GM12878 (cell line): ENCODE results near the gene IRF2BPL. TPM values are rescaled to one million over a fixed set of nuclear protein-coding genes. Genes with fewer than 3 reads are reported as not detected.

Experiments
- CBX5 ChIP-seq: sonication (generic); IDR thresholded peaks from 2 replicates; pipeline ENCODE4 v1.6.1; 2016; ENCODE audit warnings: low read depth, moderate library complexity, mild to moderate bottlenecking, inconsistent platforms
- IKZF2 ChIP-seq, 2 experiments: fragments of 450-650 bp; IDR thresholded peaks; 2 replicates each; pipeline ENCODE4 v1.6.1; 2017; ENCODE audit warnings: mild to moderate bottlenecking in 2 of 2, moderate library complexity in 2 of 2
- IRF4 ChIP-seq: IDR thresholded peaks from 2 replicates; pipeline ENCODE4 v1.6.1; 2011; ENCODE audit warnings: low read depth, low read length
- NBN ChIP-seq: fragments of 450-650 bp; IDR thresholded peaks from 2 replicates; pipeline ENCODE4 v1.6.1; 2016
- NFIC ChIP-seq: IDR thresholded peaks from 2 replicates; pipeline ENCODE4 v1.6.1; 2012; ENCODE audit warnings: low read depth, mild to moderate bottlenecking, inconsistent platforms, low read length, moderate library complexity
- PBX3 ChIP-seq: IDR thresholded peaks from 2 replicates; pipeline ENCODE4 v1.6.1; 2011; ENCODE audit warnings: mild to moderate bottlenecking, low read depth, low read length, moderate library complexity; ENCODE audit not compliant: insufficient replicate concordance
- PML ChIP-seq: IDR thresholded peaks from 2 replicates; pipeline ENCODE4 v1.6.1; 2012; ENCODE audit warnings: low read length, inconsistent platforms
- RELB ChIP-seq: fragments of 450-650 bp; IDR thresholded peaks from 2 replicates; pipeline ENCODE4 v1.6.1; 2017; ENCODE audit warnings: low read depth, mild to moderate bottlenecking, moderate library complexity
- RUNX3 ChIP-seq: IDR thresholded peaks from 2 replicates; pipeline ENCODE4 v1.6.1; 2012; ENCODE audit warnings: low read length, inconsistent platforms
- SMAD1 ChIP-seq: fragments of 450-650 bp; IDR thresholded peaks from 2 replicates; pipeline ENCODE4 v1.6.1; 2018; ENCODE audit warnings: mild to moderate bottlenecking, low read depth; ENCODE audit not compliant: partially characterized antibody
- SPI1 ChIP-seq: IDR thresholded peaks from 2 replicates; pipeline ENCODE4 v1.6.1; 2011; ENCODE audit warnings: low read depth, mild to moderate bottlenecking, low read length, moderate library complexity, borderline replicate concordance; ENCODE audit not compliant: insufficient read depth
- TARDBP ChIP-seq: IDR thresholded peaks from 2 replicates; pipeline ENCODE4 v1.6.1; 2016; ENCODE audit warnings: borderline replicate concordance
- TCF7 ChIP-seq: IDR thresholded peaks from 2 replicates; pipeline ENCODE4 v1.6.1; 2014; ENCODE audit warnings: antibody characterized with exemption, borderline replicate concordance
- WRNIP1 ChIP-seq: IDR thresholded peaks from 2 replicates; pipeline ENCODE4 v1.6.1; 2011; ENCODE audit warnings: low read depth, low read length, improper control_type of control experiment, borderline replicate concordance
- ZNF384 ChIP-seq: IDR thresholded peaks from 2 replicates; pipeline ENCODE4 v1.6.1; 2012; ENCODE audit warnings: low read depth, mild to moderate bottlenecking, low read length, improper control_type of control experiment, borderline replicate concordance
- polyA plus RNA-seq, 11 experiments: library from polyadenylated mRNA; depleted of rRNA in 4 of 11; unstranded in 6 of 11; stranded (reverse) in 5 of 11; fragments of >200 nt; fragmentation: Nextera tagmentation in 4 of 11; fragmentation: Illumina TruSeq in 1 of 11; extraction: Ambion mirVana in 4 of 11; extraction: Trizol in 1 of 11; gene quantifications; 1 replicate in 1 of 11; 2 replicates in 10 of 11; pipeline versions ENCODE4 v1.2.1 to v1.2.3, GENCODE V29; 2011 to 2016; ENCODE audit warnings: inconsistent platforms in 2 of 11, missing spikeins in 2 of 11, low read depth in 1 of 11
- total RNA-seq, 4 experiments: library from RNA; depleted of rRNA in 3 of 4; stranded (reverse); fragments of >200 nt in 3 of 4; fragmentation: Illumina TruSeq in 1 of 4; extraction: Trizol in 1 of 4; gene quantifications; 2 replicates each; pipeline versions ENCODE4 v1.2.1 to v1.2.3, GENCODE V29; 2013 to 2021
- TF ChIP-seq, protein P1 (sequence below): fragments of 450-650 bp; IDR thresholded peaks from 2 replicates; pipeline ENCODE4 v1.6.1; 2017; ENCODE audit warnings: mild to moderate bottlenecking, moderate library complexity
- TF ChIP-seq, protein P2 (sequence below): fragments of 150-350 bp; IDR thresholded peaks from 2 replicates; pipeline ENCODE4 v1.6.1; 2016; ENCODE audit warnings: low read depth, low read length
- TF ChIP-seq, protein P3 (sequence below): IDR thresholded peaks from 2 replicates; pipeline ENCODE4 v1.6.1; 2012; ENCODE audit warnings: low read length, inconsistent platforms

IRF2BPL gene
- total and polyA plus RNA-seq, 10 of the 15 experiments (the other 5 are each of a cell fraction or from before 2014, with no cell fraction given), result 1.2 to 34.5 (median 3.1) TPM

GRCh38 chr14:77065851-77066577, 37.5 kb upstream of the IRF2BPL start (continued):
- no peak for TF ChIP-seq IRF4
- no peak for TF ChIP-seq SMAD1
- peak in 1 of 2 experiments; percentile 36; a peak in 1 of 4 replicates for TF ChIP-seq IKZF2 (IDR thresholded peaks at IDR 0.05)
- no peak for TF ChIP-seq PBX3
- TF ChIP-seq WRNIP1, result no peak
- TF ChIP-seq, protein P1, sequence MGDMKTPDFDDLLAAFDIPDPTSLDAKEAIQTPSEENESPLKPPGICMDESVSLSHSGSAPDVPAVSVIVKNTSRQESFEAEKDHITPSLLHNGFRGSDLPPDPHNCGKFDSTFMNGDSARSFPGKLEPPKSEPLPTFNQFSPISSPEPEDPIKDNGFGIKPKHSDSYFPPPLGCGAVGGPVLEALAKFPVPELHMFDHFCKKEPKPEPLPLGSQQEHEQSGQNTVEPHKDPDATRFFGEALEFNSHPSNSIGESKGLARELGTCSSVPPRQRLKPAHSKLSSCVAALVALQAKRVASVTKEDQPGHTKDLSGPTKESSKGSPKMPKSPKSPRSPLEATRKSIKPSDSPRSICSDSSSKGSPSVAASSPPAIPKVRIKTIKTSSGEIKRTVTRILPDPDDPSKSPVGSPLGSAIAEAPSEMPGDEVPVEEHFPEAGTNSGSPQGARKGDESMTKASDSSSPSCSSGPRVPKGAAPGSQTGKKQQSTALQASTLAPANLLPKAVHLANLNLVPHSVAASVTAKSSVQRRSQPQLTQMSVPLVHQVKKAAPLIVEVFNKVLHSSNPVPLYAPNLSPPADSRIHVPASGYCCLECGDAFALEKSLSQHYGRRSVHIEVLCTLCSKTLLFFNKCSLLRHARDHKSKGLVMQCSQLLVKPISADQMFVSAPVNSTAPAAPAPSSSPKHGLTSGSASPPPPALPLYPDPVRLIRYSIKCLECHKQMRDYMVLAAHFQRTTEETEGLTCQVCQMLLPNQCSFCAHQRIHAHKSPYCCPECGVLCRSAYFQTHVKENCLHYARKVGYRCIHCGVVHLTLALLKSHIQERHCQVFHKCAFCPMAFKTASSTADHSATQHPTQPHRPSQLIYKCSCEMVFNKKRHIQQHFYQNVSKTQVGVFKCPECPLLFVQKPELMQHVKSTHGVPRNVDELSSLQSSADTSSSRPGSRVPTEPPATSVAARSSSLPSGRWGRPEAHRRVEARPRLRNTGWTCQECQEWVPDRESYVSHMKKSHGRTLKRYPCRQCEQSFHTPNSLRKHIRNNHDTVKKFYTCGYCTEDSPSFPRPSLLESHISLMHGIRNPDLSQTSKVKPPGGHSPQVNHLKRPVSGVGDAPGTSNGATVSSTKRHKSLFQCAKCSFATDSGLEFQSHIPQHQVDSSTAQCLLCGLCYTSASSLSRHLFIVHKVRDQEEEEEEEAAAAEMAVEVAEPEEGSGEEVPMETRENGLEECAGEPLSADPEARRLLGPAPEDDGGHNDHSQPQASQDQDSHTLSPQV, result no peak
- TF ChIP-seq CBX5, result peak; percentile 41; the same call in 1 of the 2 replicates
- TF ChIP-seq PML, result no peak
- TF ChIP-seq, protein P2, sequence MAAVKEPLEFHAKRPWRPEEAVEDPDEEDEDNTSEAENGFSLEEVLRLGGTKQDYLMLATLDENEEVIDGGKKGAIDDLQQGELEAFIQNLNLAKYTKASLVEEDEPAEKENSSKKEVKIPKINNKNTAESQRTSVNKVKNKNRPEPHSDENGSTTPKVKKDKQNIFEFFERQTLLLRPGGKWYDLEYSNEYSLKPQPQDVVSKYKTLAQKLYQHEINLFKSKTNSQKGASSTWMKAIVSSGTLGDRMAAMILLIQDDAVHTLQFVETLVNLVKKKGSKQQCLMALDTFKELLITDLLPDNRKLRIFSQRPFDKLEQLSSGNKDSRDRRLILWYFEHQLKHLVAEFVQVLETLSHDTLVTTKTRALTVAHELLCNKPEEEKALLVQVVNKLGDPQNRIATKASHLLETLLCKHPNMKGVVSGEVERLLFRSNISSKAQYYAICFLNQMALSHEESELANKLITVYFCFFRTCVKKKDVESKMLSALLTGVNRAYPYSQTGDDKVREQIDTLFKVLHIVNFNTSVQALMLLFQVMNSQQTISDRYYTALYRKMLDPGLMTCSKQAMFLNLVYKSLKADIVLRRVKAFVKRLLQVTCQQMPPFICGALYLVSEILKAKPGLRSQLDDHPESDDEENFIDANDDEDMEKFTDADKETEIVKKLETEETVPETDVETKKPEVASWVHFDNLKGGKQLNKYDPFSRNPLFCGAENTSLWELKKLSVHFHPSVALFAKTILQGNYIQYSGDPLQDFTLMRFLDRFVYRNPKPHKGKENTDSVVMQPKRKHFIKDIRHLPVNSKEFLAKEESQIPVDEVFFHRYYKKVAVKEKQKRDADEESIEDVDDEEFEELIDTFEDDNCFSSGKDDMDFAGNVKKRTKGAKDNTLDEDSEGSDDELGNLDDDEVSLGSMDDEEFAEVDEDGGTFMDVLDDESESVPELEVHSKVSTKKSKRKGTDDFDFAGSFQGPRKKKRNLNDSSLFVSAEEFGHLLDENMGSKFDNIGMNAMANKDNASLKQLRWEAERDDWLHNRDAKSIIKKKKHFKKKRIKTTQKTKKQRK, result no peak
- TF ChIP-seq NBN, result 0 out of 2 replicates have a peak, but pooled peaks have one; percentile 58
- TF ChIP-seq TARDBP, result no peak
- peak; percentile 79 for TF ChIP-seq ZNF384
- TF ChIP-seq TCF7, result no peak
- peak; percentile 77 for TF ChIP-seq RUNX3
- TF ChIP-seq RELB, result peak; percentile 61
- TF ChIP-seq NFIC, result 0 out of 2 replicates have a peak, but pooled peaks have one; percentile 24
- TF ChIP-seq, protein P3, sequence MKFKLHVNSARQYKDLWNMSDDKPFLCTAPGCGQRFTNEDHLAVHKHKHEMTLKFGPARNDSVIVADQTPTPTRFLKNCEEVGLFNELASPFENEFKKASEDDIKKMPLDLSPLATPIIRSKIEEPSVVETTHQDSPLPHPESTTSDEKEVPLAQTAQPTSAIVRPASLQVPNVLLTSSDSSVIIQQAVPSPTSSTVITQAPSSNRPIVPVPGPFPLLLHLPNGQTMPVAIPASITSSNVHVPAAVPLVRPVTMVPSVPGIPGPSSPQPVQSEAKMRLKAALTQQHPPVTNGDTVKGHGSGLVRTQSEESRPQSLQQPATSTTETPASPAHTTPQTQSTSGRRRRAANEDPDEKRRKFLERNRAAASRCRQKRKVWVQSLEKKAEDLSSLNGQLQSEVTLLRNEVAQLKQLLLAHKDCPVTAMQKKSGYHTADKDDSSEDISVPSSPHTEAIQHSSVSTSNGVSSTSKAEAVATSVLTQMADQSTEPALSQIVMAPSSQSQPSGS, result peak; percentile 37; the same call in 1 of the 2 replicates
- TF ChIP-seq SPI1, result peak; percentile 88
